Astrocyte (in vitro differentiated cells and primary cell): ENCODE results near the gene APRT.

Experiments
- CTCF ChIP-seq: IDR thresholded peaks from 2 replicates; pipeline ENCODE4 v1.5.1; 2011; ENCODE audit warnings: low read depth, mild to moderate bottlenecking, inconsistent platforms, low read length, moderate library complexity; ENCODE audit not compliant: insufficient read depth
- EZH2 ChIP-seq: IDR thresholded peaks from 2 replicates; pipeline ENCODE4 v1.6.1; 2012; ENCODE audit warnings: mild to moderate bottlenecking, low read length, inconsistent platforms; ENCODE audit not compliant: insufficient read depth

GRCh38 chr16:88841521-88842307 lies 30.0 kb upstream of the APRT start:
- no peak for TF ChIP-seq EZH2
- no peak for TF ChIP-seq CTCF
